GM12878 (cell line): ENCODE results near the gene HUWE1. TPM values are rescaled to one million over a fixed set of nuclear protein-coding genes. Genes with fewer than 3 reads are reported as not detected.

ENCODE experiments used
- ATAC-seq: fragments of 200-7000 bp; cut with Tn5 transposase; 3 replicates; pipeline ENCODE4 v1.9.1; 2020; ENCODE audit warnings: mild to moderate bottlenecking, moderate library complexity
- BruUV-seq: library from RNA; stranded (reverse); fragments of 400-500 nt; replicated peaks from 2 replicates; lab custom pipeline; 2021; lab: Mats Ljungman, UMichigan
- CTCF ChIA-PET: fragments of 300-600 bp; sonication (Branson Sonifier 250); formaldehyde crosslinking; extraction: SDS; loops from one replicate; lab custom pipeline; 2021; ENCODE audit warnings: inconsistent platforms; lab: Yijun Ruan, JAX
- POLR2A ChIA-PET: fragments of 350-600 bp; formaldehyde crosslinking; extraction: SDS; loops from one replicate; lab custom pipeline; 2021; ENCODE audit warnings: inconsistent platforms; lab: Charles Lee
- RAD21 ChIA-PET: fragments of 300-600 bp; sonication (Branson Sonifier 250); formaldehyde crosslinking; loops from one replicate; lab custom pipeline; 2023; ENCODE audit warnings: antibody characterized with exemption; ENCODE audit not compliant: unreplicated experiment; lab: Charles Lee
- SMC1A ChIA-PET: fragments of 300-600 bp; sonication (Branson Sonifier 250); formaldehyde crosslinking; loops from one replicate; lab custom pipeline; 2023; ENCODE audit not compliant: unreplicated experiment, uncharacterized antibody; lab: Charles Lee
- DNase-seq: peaks from one replicate; pipeline ENCODE4 v3.0.0-alpha.2; 2011; ENCODE audit warnings: low read depth, low spot score
- FAIRE-seq: peaks from 3 replicates; lab custom pipeline; 2011; peaks lifted over from hg19 to GRCh38; lab: Jason Lieb, UNC
- H2AFZ ChIP-seq: 2 replicates; pipeline ENCODE4 v1.6.0; 2011; ENCODE audit warnings: low read depth, low read length, control low read depth; ENCODE audit not compliant: control insufficient read depth
- H3K27ac ChIP-seq: 2 replicates; pipeline ENCODE4 v1.5.1; 2011; ENCODE audit warnings: control low read depth; ENCODE audit not compliant: control insufficient read depth, insufficient read depth
- H3K27me3 ChIP-seq, 2 experiments: replicated peaks in 1 of 2; 2 replicates each; pipeline versions ENCODE4 v1.6.0 to v1.6.1; 2011; ENCODE audit warnings: low read length in 1 of 2; ENCODE audit not compliant: control insufficient read depth in 2 of 2, insufficient read depth in 2 of 2
- H3K36me3 ChIP-seq, 2 experiments: 2 replicates each; pipeline ENCODE4 v1.5.1; 2011; ENCODE audit warnings: low read length in 1 of 2; ENCODE audit not compliant: control insufficient read depth in 2 of 2, insufficient read depth in 2 of 2
- H3K4me1 ChIP-seq: 2 replicates; pipeline ENCODE4 v1.6.1; 2011; ENCODE audit warnings: mild to moderate bottlenecking, low read length, moderate library complexity, mixed read lengths; ENCODE audit not compliant: control insufficient read depth, insufficient read depth
- H3K4me2 ChIP-seq: 2 replicates; pipeline ENCODE4 v1.6.0; 2011; ENCODE audit warnings: control low read depth; ENCODE audit not compliant: control insufficient read depth, insufficient read depth
- H3K4me3 ChIP-seq: fragments of 200-600 bp; sonication (generic); 2 replicates; pipeline ENCODE4 v1.5.1; 2016
- H3K79me2 ChIP-seq: 2 replicates; pipeline ENCODE4 v1.6.0; 2011; ENCODE audit warnings: low read length; ENCODE audit not compliant: control insufficient read depth, insufficient read depth
- H3K9ac ChIP-seq: 2 replicates; pipeline ENCODE4 v1.8.0; 2011; ENCODE audit warnings: low read length, control low read depth, mixed read lengths; ENCODE audit not compliant: control insufficient read depth, insufficient read depth
- H3K9me3 ChIP-seq: replicated peaks from 3 replicates; pipeline ENCODE4 v1.5.1; 2011; ENCODE audit warnings: mild to moderate bottlenecking, low read length; ENCODE audit not compliant: control insufficient read depth, insufficient read depth
- H4K20me1 ChIP-seq: 2 replicates; pipeline ENCODE4 v1.6.0; 2011; ENCODE audit not compliant: control insufficient read depth, insufficient read depth
- IKZF1 ChIP-seq: fragments of 450-650 bp; conservative IDR thresholded peaks from 2 replicates; pipeline ENCODE4 v1.6.1; 2017; ENCODE audit warnings: antibody characterized with exemption, mild to moderate bottlenecking
- IKZF2 ChIP-seq, 2 experiments: fragments of 450-650 bp; IDR thresholded peaks; 2 replicates each; pipeline ENCODE4 v1.6.1; 2017; ENCODE audit warnings: mild to moderate bottlenecking in 2 of 2, moderate library complexity in 2 of 2
- MYB ChIP-seq: fragments of 150-350 bp; IDR thresholded peaks from 2 replicates; pipeline ENCODE4 v1.6.1; 2014; ENCODE audit warnings: mild to moderate bottlenecking, low read depth, low read length, borderline replicate concordance
- NR2C2 ChIP-seq: IDR thresholded peaks from 2 replicates; pipeline ENCODE4 v1.6.1; 2011; ENCODE audit warnings: borderline replicate concordance, low read depth; ENCODE audit not compliant: control insufficient read depth, insufficient read length
- PAX8 ChIP-seq: fragments of 450-650 bp; IDR thresholded peaks from 2 replicates; pipeline ENCODE4 v1.6.1; 2017; ENCODE audit warnings: mild to moderate bottlenecking, moderate library complexity
- SUZ12 ChIP-seq: fragments of 200-600 bp; sonication (generic); IDR thresholded peaks from one replicate; pipeline ENCODE4 v1.6.1; 2018; ENCODE audit warnings: antibody characterized with exemption, mild to moderate bottlenecking; ENCODE audit not compliant: unreplicated experiment
- WGBS: methylation state at CpG from one replicate; pipeline ENCODE4 v1.1.6; 2016; ENCODE audit warnings: low lambda C conversion rate; ENCODE audit not compliant: insufficient replicate concordance, insufficient coverage; ENCODE audit errors: missing lambda C conversion rate; 5-methylcytosine and 5-hydroxymethylcytosine counted together
- in situ Hi-C: fragments of 300-500 bp; cut with MboI; formaldehyde crosslinking; loops from 9 replicates; pipeline ENCODE4 v1.14.3; 2018; ENCODE audit warnings: mixed read lengths
- intact Hi-C: fragments of 100-400 bp; cut with micrococcal nuclease; formaldehyde crosslinking; loops from one replicate; pipeline ENCODE4 v1.14.2; 2022; ENCODE audit not compliant: unreplicated experiment
- polyA plus RNA-seq, 11 experiments: library from polyadenylated mRNA; depleted of rRNA in 4 of 11; unstranded in 6 of 11; stranded (reverse) in 5 of 11; fragments of >200 nt; fragmentation: Nextera tagmentation in 4 of 11; fragmentation: Illumina TruSeq in 1 of 11; extraction: Ambion mirVana in 4 of 11; extraction: Trizol in 1 of 11; gene quantifications; 1 replicate in 1 of 11; 2 replicates in 10 of 11; pipeline versions ENCODE4 v1.2.1 to v1.2.3, GENCODE V29; 2011 to 2016; ENCODE audit warnings: inconsistent platforms in 2 of 11, missing spikeins in 2 of 11, low read depth in 1 of 11
- total RNA-seq, 4 experiments: library from RNA; depleted of rRNA in 3 of 4; stranded (reverse); fragments of >200 nt in 3 of 4; fragmentation: Illumina TruSeq in 1 of 4; extraction: Trizol in 1 of 4; gene quantifications; 2 replicates each; pipeline versions ENCODE4 v1.2.1 to v1.2.3, GENCODE V29; 2013 to 2021

The HUWE1 gene
- total and polyA plus RNA-seq, 10 of the 15 experiments (the other 5 are each of a cell fraction or from before 2014, with no cell fraction given): 35.9 to 280 (median 100) TPM

GRCh38 chrX:53685711-53686110 lies 808 bp downstream of the HUWE1 start:
- intact Hi-C loops (loop anchor here (2.0 kb wide), 1 partner anchor 147 kb away; no protein-coding TSS in a partner anchor), in situ Hi-C loops (no loop called here)
- no peaks in the 10 kb centered on the region for H3K27me3 ChIP-seq
- no peaks in the 10 kb centered on the region for H3K4me1 ChIP-seq
- SMC1A ChIA-PET: interaction anchor here (0.7 to 4.2 kb wide), 8 partner anchors 9 to 147 kb away, joined by 3 to 75 read pairs (median 8); no protein-coding TSS in a partner anchor
- 36% methylated on average over 4 of the region's 4 CpGs for WGBS
- FAIRE-seq: no peak
- peak overlapping the region; percentile 44 for H3K4me2 ChIP-seq
- peaks cover 44% of the 10 kb centered on the region for H3K79me2 ChIP-seq
- POLR2A ChIA-PET: interaction anchor here (1.0 to 7.4 kb wide), 8 partner anchors 10 to 358 kb away, joined by 3 to 133 read pairs (median 4); partner anchors contain the start of genes PHF8 and RIBC1
- 0 out of 2 replicates have a peak, but pooled peaks cover 3% of the 10 kb centered on the region for H4K20me1 ChIP-seq
- no peaks in the 10 kb centered on the region; the same call in 2 of the 3 replicates for H3K9me3 ChIP-seq
- ATAC-seq: no peak
- BruUV-seq: no TSS peak
- H3K4me3 ChIP-seq: peak overlapping the region; percentile 59
- H3K9ac ChIP-seq: peak overlapping the region; percentile 76
- RAD21 ChIA-PET: interaction anchor here (1.0 to 2.4 kb wide), 9 partner anchors 9 to 144 kb away, joined by 3 to 51 read pairs (median 6); no protein-coding TSS in a partner anchor
- no peak overlapping the region for H2AFZ ChIP-seq
- peak overlapping the region; percentile 66 for H3K27ac ChIP-seq
- CTCF ChIA-PET: interaction anchor here (0.8 to 4.7 kb wide), 3 partner anchors 20 to 145 kb away, joined by 3 to 28 read pairs (median 13); no protein-coding TSS in a partner anchor
- TF ChIP-seq SUZ12 (no peak), MYB (no peak), IKZF1 (no peak), NR2C2 (no peak), PAX8 (no peak), IKZF2 (IDR thresholded peaks at IDR 0.05) (no peak)
- DNase-seq: no peak
- no peaks in the 10 kb centered on the region; a peak in 1 of 4 replicates for H3K36me3 ChIP-seq
